ENCODE measurements around the gene DESI2.

Gene DESI2

GRCh38 chr1:244695937-244696336 is 43.0 kb downstream of the DESI2 start:
- Histone ChIP-seq H3K4me2 (ENCODE audit: low read depth, low read length) (no peak overlapping the region), H3K79me2 (ENCODE audit: low read length) (no peaks in the 10 kb centered on the region), H3K4me1 (ENCODE audit: low read length) (no peaks in the 10 kb centered on the region), H4K20me1 (ENCODE audit: insufficient read depth, low read length) (no peaks in the 10 kb centered on the region), H3K9me2 (replicated peaks; ENCODE audit: insufficient read depth, low read length) (no peaks in the 10 kb centered on the region), H2AFZ (ENCODE audit: low read length) (no peak overlapping the region), H3F3A (ENCODE audit: insufficient read depth, low read length) (no peaks in the 10 kb centered on the region), H3K36me3 (replicated peaks; ENCODE audit: insufficient read depth, low read length) (no peaks in the 10 kb centered on the region; the same call in 1 of the 2 replicates), H3K4me3 (ENCODE audit: low read length) (no peak overlapping the region), H3K9me3 (replicated peaks; ENCODE audit: insufficient read depth, low read length) (no peaks in the 10 kb centered on the region), H3K9ac (ENCODE audit: low read length) (no peak overlapping the region), H3K27me3 (replicated peaks; ENCODE audit: insufficient read depth, low read length) (no peaks in the 10 kb centered on the region), H3K27ac (ENCODE audit: low read length) (no peak overlapping the region)
- no peak for DNase-seq
- no peak for TF ChIP-seq CTCF (IDR thresholded peaks at IDR 0.05; ENCODE audit: low read length)
- no peak for TF ChIP-seq EZH2phosphoT487 (IDR thresholded peaks at IDR 0.05; ENCODE audit: low read length)
- TF ChIP-seq EZH2 (optimal IDR thresholded peaks at IDR 0.05; ENCODE audit: low read depth, low read length) = no peak

GRCh38 chr1:244699741-244700140 is 46.8 kb downstream of the DESI2 start:
- no peak overlapping the region for H3K27ac ChIP-seq (ENCODE audit: low read length)
- H3K36me3 ChIP-seq (replicated peaks; ENCODE audit: insufficient read depth, low read length) = no peaks in the 10 kb centered on the region
- no peaks in the 10 kb centered on the region for H3K27me3 ChIP-seq (replicated peaks; ENCODE audit: insufficient read depth, low read length)
- TF ChIP-seq CTCF (IDR thresholded peaks at IDR 0.05; ENCODE audit: low read length) (no peak), EZH2phosphoT487 (IDR thresholded peaks at IDR 0.05; ENCODE audit: low read length) (no peak), EZH2 (optimal IDR thresholded peaks at IDR 0.05; ENCODE audit: low read depth, low read length) (no peak)
- no peak overlapping the region for H3K4me3 ChIP-seq (ENCODE audit: low read length)
- H3K9me3 ChIP-seq (replicated peaks; ENCODE audit: insufficient read depth, low read length) = no peaks in the 10 kb centered on the region
- no peak overlapping the region for H2AFZ ChIP-seq (ENCODE audit: low read length)
- H3K9me2 ChIP-seq (replicated peaks; ENCODE audit: insufficient read depth, low read length) = no peaks in the 10 kb centered on the region
- no peaks in the 10 kb centered on the region for H4K20me1 ChIP-seq (ENCODE audit: insufficient read depth, low read length)
- DNase-seq = no peak
- no peaks in the 10 kb centered on the region for H3F3A ChIP-seq (ENCODE audit: insufficient read depth, low read length)
- H3K4me2 ChIP-seq (ENCODE audit: low read depth, low read length) = no peak overlapping the region
- H3K79me2 ChIP-seq (ENCODE audit: low read length) = no peaks in the 10 kb centered on the region
- H3K4me1 ChIP-seq (ENCODE audit: low read length) = no peaks in the 10 kb centered on the region
- H3K9ac ChIP-seq (ENCODE audit: low read length) = no peak overlapping the region

- Histone ChIP-seq H3F3A (ENCODE audit: insufficient read depth, low read length) (no peaks in the 10 kb centered on the region), H3K9ac (ENCODE audit: low read length) (no peak overlapping the region), H4K20me1 (ENCODE audit: insufficient read depth, low read length) (no peaks in the 10 kb centered on the region), H3K27me3 (replicated peaks; ENCODE audit: insufficient read depth, low read length) (no peaks in the 10 kb centered on the region), H3K27ac (ENCODE audit: low read length) (no peak overlapping the region), H3K9me2 (replicated peaks; ENCODE audit: insufficient read depth, low read length) (no peaks in the 10 kb centered on the region), H3K4me3 (ENCODE audit: low read length) (no peak overlapping the region), H3K36me3 (replicated peaks; ENCODE audit: insufficient read depth, low read length) (no peaks in the 10 kb centered on the region), H3K79me2 (ENCODE audit: low read length) (no peaks in the 10 kb centered on the region), H3K4me2 (ENCODE audit: low read depth, low read length) (no peak overlapping the region), H3K4me1 (ENCODE audit: low read length) (no peaks in the 10 kb centered on the region), H3K9me3 (replicated peaks; ENCODE audit: insufficient read depth, low read length) (no peaks in the 10 kb centered on the region), H2AFZ (ENCODE audit: low read length) (no peak overlapping the region)
- TF ChIP-seq EZH2 (optimal IDR thresholded peaks at IDR 0.05; ENCODE audit: low read depth, low read length) = no peak
- TF ChIP-seq EZH2phosphoT487 (IDR thresholded peaks at IDR 0.05; ENCODE audit: low read length) = no peak
- TF ChIP-seq CTCF (IDR thresholded peaks at IDR 0.05; ENCODE audit: low read length) = no peak
- no peak for DNase-seq
These were observed 47.9 kb downstream of the DESI2 start for GRCh38 chr1:244700808-244701207.
